ENCODE results near the gene CLDN9. TPM values are rescaled to one million over a fixed set of nuclear protein-coding genes. Genes with fewer than 3 reads are reported as not detected.

Gene CLDN9
- total and polyA plus RNA-seq, 9 of the 15 experiments (the other 6 are each of a cell fraction or from before 2014, with no cell fraction given) = 0.12 to 0.44 (median 0.22) TPM; not detected in 4

- TF ChIP-seq THAP7 (CRISPR knock-in tag; IDR thresholded peaks at IDR 0.05) (no peak), SRSF7 (optimal IDR thresholded peaks at IDR 0.05; ENCODE audit: low read depth, low read length) (no peak), ZNF644 (tag; IDR thresholded peaks at IDR 0.05; ENCODE audit: low read depth) (peak; percentile 78; the same call in 1 of the 2 replicates), MYNN (IDR thresholded peaks at IDR 0.05) (peak; percentile 91), MYNN (CRISPR knock-in tag; IDR thresholded peaks at IDR 0.05) (no peak), KLF13 (tag; IDR thresholded peaks at IDR 0.05; ENCODE audit: borderline replicate concordance, low read depth) (no peak), GABPB1 (CRISPR knock-in tag; IDR thresholded peaks at IDR 0.05) (peak; percentile 93), KAT7 (CRISPR knock-in tag; IDR thresholded peaks at IDR 0.05; ENCODE audit: borderline replicate concordance) (peak; percentile 87; the same call in 1 of the 2 replicates), SOX6 (IDR thresholded peaks at IDR 0.05) (no peak), CBFB (CRISPR knock-in tag; IDR thresholded peaks at IDR 0.05) (peak; percentile 64; the same call in 1 of the 2 replicates), RREB1 (CRISPR knock-in tag; IDR thresholded peaks at IDR 0.05) (no peak), MECOM (CRISPR knock-in tag; IDR thresholded peaks at IDR 0.05) (no peak), TCF7L2 (IDR thresholded peaks at IDR 0.05; ENCODE audit: low read depth, low read length) (0 out of 2 replicates have a peak, but pooled peaks have one; percentile 6), THRB (CRISPR knock-in tag; conservative IDR thresholded peaks at IDR 0.05) (no peak), FIP1L1 (IDR thresholded peaks at IDR 0.05; ENCODE audit: low read depth, low read length, poor library complexity, severe bottlenecking) (no peak), HEY1 (CRISPR knock-in tag; IDR thresholded peaks at IDR 0.05; ENCODE audit: borderline replicate concordance) (no peak), POLR2B (IDR thresholded peaks at IDR 0.05; ENCODE audit: low read depth, partially characterized antibody) (no peak), ZNF583 (CRISPR knock-in tag; IDR thresholded peaks at IDR 0.05) (no peak; the same call in 1 of the 2 replicates), ID3 (CRISPR knock-in tag; IDR thresholded peaks at IDR 0.05) (no peak), ID3 (tag; IDR thresholded peaks at IDR 0.05) (no peak; the same call in 1 of the 2 replicates)
These were observed 43.8 kb upstream of the CLDN9 start, which contains the start of gene PAQR4 (continued) for GRCh38 chr16:2968738-2969544.
